ENCODE measurements around the gene ELK1. TPM values are rescaled to one million over a fixed set of nuclear protein-coding genes. Genes with fewer than 3 reads are reported as not detected.

Gene ELK1
- total RNA-seq, 6 experiments from 2014 or later, result 14.8 to 23.9 (median 19.7) TPM

- H3K27me3 ChIP-seq, result no peaks in the 10 kb centered on the region
- TF ChIP-seq POLR2A (IDR thresholded peaks at IDR 0.05), result no peak
- no peak for TF ChIP-seq CTCF (IDR thresholded peaks at IDR 0.05)
- no peaks in the 10 kb centered on the region for H3K4me1 ChIP-seq
- H3K4me3 ChIP-seq, result no peak overlapping the region
- H3K27ac ChIP-seq, result no peak overlapping the region
- H3K36me3 ChIP-seq, result peaks cover 0 to 28% (median 8%) of the 10 kb centered on the region in 4 donors
- DNase-seq, result no peak
- no peak for ATAC-seq
- peaks cover 0 to 4% (median 0%) of the 10 kb centered on the region in 4 donors for H3K9me3 ChIP-seq
- intact Hi-C loops (cut with DNase I), result no loop called here
- WGBS (ENCODE audit: insufficient coverage, low coverage, low lambda C conversion rate, missing lambda C conversion rate), result 70% methylated on average over 16 of the region's 16 CpGs
Observed at GRCh38 chrX:47634871-47635575, 15.3 kb downstream of the ELK1 start.

- no peak for DNase-seq
- H3K27ac ChIP-seq, result no peak overlapping the region
Observed at GRCh38 chrX:47633689-47634590, 16.4 kb downstream of the ELK1 start.

GRCh38 chrX:47632666-47633065, 17.7 kb downstream of the ELK1 start:
- Histone ChIP-seq H3K27me3 (no peaks in the 10 kb centered on the region), H3K27ac (no peak overlapping the region), H3K4me1 (no peaks in the 10 kb centered on the region), H3K4me3 (no peak overlapping the region), H3K36me3 (peaks cover 0 to 8% (median 0%) of the 10 kb centered on the region in 4 donors), H3K9me3 (no peaks in the 10 kb centered on the region)
- TF ChIP-seq POLR2A (IDR thresholded peaks at IDR 0.05), result no peak
- ATAC-seq, result peak in 2 of 4 donors; percentile 11 to 18
- intact Hi-C loops (cut with DNase I), result no loop called here
- no peak for DNase-seq
- 28% methylated on average over 4 of the region's 4 CpGs for WGBS (ENCODE audit: insufficient coverage, low coverage, low lambda C conversion rate, missing lambda C conversion rate)

More at GRCh38 chrX:47633689-47634590, 16.4 kb downstream of the ELK1 start:
- Histone ChIP-seq H3K27me3 (no peaks in the 10 kb centered on the region), H3K4me3 (no peak overlapping the region), H3K4me1 (no peaks in the 10 kb centered on the region), H3K36me3 (peaks cover 0 to 18% (median 5%) of the 10 kb centered on the region in 4 donors), H3K9me3 (no peaks in the 10 kb centered on the region)
- TF ChIP-seq CTCF (IDR thresholded peaks at IDR 0.05) (no peak), POLR2A (IDR thresholded peaks at IDR 0.05) (no peak)
- intact Hi-C loops (cut with DNase I), result no loop called here
- 48% methylated on average over 14 of the region's 14 CpGs for WGBS (ENCODE audit: insufficient coverage, low coverage, low lambda C conversion rate, missing lambda C conversion rate)
- ATAC-seq, result peak in 2 of 4 donors; percentile 23 to 24

GRCh38 chrX:47631676-47632075, 18.7 kb downstream of the ELK1 start:
- no peak for TF ChIP-seq POLR2A (IDR thresholded peaks at IDR 0.05)
- no peak for TF ChIP-seq CTCF (IDR thresholded peaks at IDR 0.05)
- WGBS (ENCODE audit: insufficient coverage, low coverage, low lambda C conversion rate, missing lambda C conversion rate), result 55% methylated on average over 4 of the region's 5 CpGs
- no peaks in the 10 kb centered on the region for H3K4me1 ChIP-seq

More at GRCh38 chrX:47631676-47632075, 18.7 kb downstream of the ELK1 start:
- H3K36me3 ChIP-seq, result peaks cover 0 to 5% (median 0%) of the 10 kb centered on the region in 4 donors
- intact Hi-C loops (cut with DNase I), result no loop called here
- H3K9me3 ChIP-seq, result no peaks in the 10 kb centered on the region
- H3K27me3 ChIP-seq, result no peaks in the 10 kb centered on the region
- H3K4me3 ChIP-seq, result no peak overlapping the region
- ATAC-seq (no peak), DNase-seq (no peak)
- no peak overlapping the region for H3K27ac ChIP-seq

Measured in right lobe of liver (tissue), 6 donors.